A673 (cell line): ENCODE data around the gene ACO1.

Experiments
- EZH2 ChIP-seq: fragments of 200-600 bp; sonication (generic); IDR thresholded peaks from 2 replicates; pipeline ENCODE4 v1.6.1; 2017; ENCODE audit warnings: borderline replicate concordance, low read depth, mild to moderate bottlenecking, mixed read lengths, antibody characterized with exemption, low read length; ENCODE audit not compliant: poor library complexity, severe bottlenecking
- TF ChIP-seq, protein P1 (sequence below): fragments of 300-800, 200-600 bp; sonication (generic); conservative IDR thresholded peaks from 2 replicates; pipeline ENCODE4 v1.5.1; 2017; ENCODE audit warnings: low read depth, mild to moderate bottlenecking, antibody characterized with exemption, low read length, moderate library complexity, mixed read lengths

DNA sequence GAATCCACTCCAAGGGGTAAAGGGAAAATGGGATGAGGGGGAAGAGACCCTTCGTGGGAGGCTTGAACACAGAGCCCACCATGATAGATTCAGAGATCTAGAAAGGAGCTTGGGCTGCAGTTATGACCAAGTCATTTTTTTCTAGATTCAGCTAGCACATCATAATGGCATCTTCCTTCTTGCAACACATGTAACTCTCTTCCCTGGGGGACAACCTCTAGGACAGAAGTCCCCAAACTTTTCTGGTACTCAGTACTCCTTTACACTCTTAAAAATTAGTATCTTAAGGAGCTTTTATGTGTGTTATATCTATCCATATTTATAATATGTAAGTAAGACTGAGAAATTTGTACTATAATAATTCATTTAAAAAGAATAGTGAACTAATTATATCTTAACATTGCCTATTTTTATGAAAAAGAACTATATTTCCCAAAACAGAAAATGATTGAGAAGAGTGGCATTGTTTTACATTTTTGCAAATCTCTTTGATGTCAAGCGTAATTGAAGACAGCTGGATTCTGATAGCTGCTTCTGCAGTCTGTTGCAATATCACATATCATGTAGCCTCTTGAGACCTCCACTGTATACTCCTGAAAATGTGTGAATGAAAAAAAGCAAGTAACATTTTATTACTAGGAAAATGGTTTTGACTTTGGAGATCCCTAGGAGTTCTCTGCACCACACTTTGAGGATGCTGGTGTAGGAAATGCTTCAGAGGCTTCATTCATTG is 875 bp downstream of the ACO1 start:
- TF ChIP-seq, protein P1, sequence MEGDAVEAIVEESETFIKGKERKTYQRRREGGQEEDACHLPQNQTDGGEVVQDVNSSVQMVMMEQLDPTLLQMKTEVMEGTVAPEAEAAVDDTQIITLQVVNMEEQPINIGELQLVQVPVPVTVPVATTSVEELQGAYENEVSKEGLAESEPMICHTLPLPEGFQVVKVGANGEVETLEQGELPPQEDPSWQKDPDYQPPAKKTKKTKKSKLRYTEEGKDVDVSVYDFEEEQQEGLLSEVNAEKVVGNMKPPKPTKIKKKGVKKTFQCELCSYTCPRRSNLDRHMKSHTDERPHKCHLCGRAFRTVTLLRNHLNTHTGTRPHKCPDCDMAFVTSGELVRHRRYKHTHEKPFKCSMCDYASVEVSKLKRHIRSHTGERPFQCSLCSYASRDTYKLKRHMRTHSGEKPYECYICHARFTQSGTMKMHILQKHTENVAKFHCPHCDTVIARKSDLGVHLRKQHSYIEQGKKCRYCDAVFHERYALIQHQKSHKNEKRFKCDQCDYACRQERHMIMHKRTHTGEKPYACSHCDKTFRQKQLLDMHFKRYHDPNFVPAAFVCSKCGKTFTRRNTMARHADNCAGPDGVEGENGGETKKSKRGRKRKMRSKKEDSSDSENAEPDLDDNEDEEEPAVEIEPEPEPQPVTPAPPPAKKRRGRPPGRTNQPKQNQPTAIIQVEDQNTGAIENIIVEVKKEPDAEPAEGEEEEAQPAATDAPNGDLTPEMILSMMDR = no peak
- no peak for TF ChIP-seq EZH2
